Common myeloid progenitor, CD34-positive (primary cell): ENCODE measurements around the gene KCTD21. TPM values are rescaled to one million over a fixed set of nuclear protein-coding genes. Genes with fewer than 3 reads are reported as not detected.
A peak's percentile ranks its signal among the peaks of the same experiment; 100 is the strongest.
"Not testable (repeated sequence)": the region's sequence is repeated elsewhere in the genome, so short reads cannot be mapped to it uniquely, and the experiment has no call there.

Experiments used
- CTCF ChIA-PET: fragments of 350-600 bp; sonication (Branson Sonifier 250); formaldehyde crosslinking; loops from one replicate; lab custom pipeline; 2021; ENCODE audit warnings: antibody characterized with exemption; lab: Charles Lee
- POLR2A ChIA-PET: fragments of 350-600 bp; sonication (Branson Sonifier 250); formaldehyde crosslinking; loops from one replicate; lab custom pipeline; 2021; ENCODE audit warnings: antibody characterized with exemption; lab: Charles Lee
- DNase-seq, 3 donors: peaks; one replicate each; pipeline versions ENCODE4 v3.0.0 to v3.0.0-alpha.2; 2013
- H3K27ac ChIP-seq, 2 experiments: 1 replicate in 1 of 2; 2 replicates in 1 of 2; pipeline ENCODE4 v1.7.0; 2013; ENCODE audit warnings: inconsistent platforms in 2 of 2, low read length in 2 of 2, mild to moderate bottlenecking in 2 of 2, low read depth in 1 of 2, moderate library complexity in 1 of 2; ENCODE audit not compliant: severe bottlenecking in 2 of 2, insufficient read depth in 1 of 2, poor library complexity in 1 of 2
- H3K27me3 ChIP-seq, 5 experiments: replicated peaks in 2 of 5; 1 replicate in 3 of 5; 2 replicates in 2 of 5; pipeline versions ENCODE4 v1.6.1 to v1.7.0; 2013; ENCODE audit warnings: low read length in 4 of 5, mild to moderate bottlenecking in 2 of 5, moderate library complexity in 2 of 5, inconsistent platforms in 1 of 5; ENCODE audit not compliant: insufficient read depth in 5 of 5, control insufficient read depth in 4 of 5
- H3K36me3 ChIP-seq, 4 experiments: 1 replicate in 2 of 4; 2 replicates in 2 of 4; pipeline versions ENCODE4 v1.6.1 to v1.7.0; 2013; ENCODE audit warnings: low read length in 3 of 4, control low read depth in 1 of 4, mild to moderate bottlenecking in 1 of 4; ENCODE audit not compliant: control insufficient read depth in 4 of 4, insufficient read depth in 4 of 4
- H3K4me1 ChIP-seq, 4 experiments: 1 replicate in 3 of 4; 2 replicates in 1 of 4; pipeline versions ENCODE4 v1.6.1 to v1.7.1; 2013; ENCODE audit warnings: low read length in 3 of 4, mild to moderate bottlenecking in 3 of 4, control low read depth in 1 of 4, inconsistent platforms in 1 of 4, moderate library complexity in 1 of 4; ENCODE audit not compliant: control insufficient read depth in 4 of 4, insufficient read depth in 4 of 4; ENCODE audit errors: control extremely low read depth in 1 of 4
- H3K4me3 ChIP-seq, 7 experiments: 1 replicate in 4 of 7; 2 replicates in 3 of 7; pipeline versions ENCODE4 v1.5.1 to v1.7.0; 2013; ENCODE audit warnings: mild to moderate bottlenecking in 7 of 7, low read length in 6 of 7, moderate library complexity in 6 of 7, inconsistent platforms in 2 of 7, low read depth in 2 of 7, control low read depth in 1 of 7; ENCODE audit not compliant: insufficient read depth in 4 of 7, control insufficient read depth in 1 of 7; ENCODE audit errors: extremely low read depth in 1 of 7
- H3K9me3 ChIP-seq, 5 experiments: 1 replicate in 4 of 5; 2 replicates in 1 of 5; pipeline versions ENCODE4 v1.6.1 to v1.7.1; 2013; ENCODE audit warnings: low read length in 4 of 5, mild to moderate bottlenecking in 2 of 5, inconsistent platforms in 1 of 5, low read depth in 1 of 5, moderate library complexity in 1 of 5; ENCODE audit not compliant: control insufficient read depth in 4 of 5, insufficient read depth in 2 of 5; ENCODE audit errors: control extremely low read depth in 1 of 5
- WGBS: methylation state at CpG from one replicate; pipeline ENCODE4 v1.1.5; 2013; ENCODE audit not compliant: insufficient coverage; 5-methylcytosine and 5-hydroxymethylcytosine counted together
- polyA plus RNA-seq: library from polyadenylated mRNA; unstranded; fragments of 120-200 nt; gene quantifications from one replicate; pipeline ENCODE4 v1.2.1, GENCODE V29; 2013

Gene KCTD21
- polyA plus RNA-seq: 1.9 TPM

GRCh38 chr11:78188286-78189173 lies at the start of gene KCTD21, which contains the start of gene USP35:
KCTD21 (minus strand) TSS chr11:78188626; CDS start chr11:78174554, 14,072 bp downstream.
USP35 (plus strand) TSS chr11:78188919; CDS start chr11:78196246, 7,327 bp downstream.
- Histone ChIP-seq H3K27me3 (no peaks in the 10 kb centered on the region), H3K36me3 (no peaks in the 10 kb centered on the region), H3K27ac (peak within 1 kb of the TSS in 1 of 2 experiments; percentile 54), H3K4me1 (peaks cover 0 to 47% (median 19%) of the 10 kb centered on the region in 4 experiments), H3K9me3 (no peaks in the 10 kb centered on the region), H3K4me3 (peak within 1 kb of the TSS; percentile 67 to 94 (median 83))
- peak; percentile 92 to 96 (median 96) for DNase-seq
- WGBS: 0% methylated on average over 42 of the region's 74 CpGs
- ChIA-PET POLR2A (interaction anchor here (0.7 kb wide), 1 partner anchor 32 kb away, joined by 7 read pairs; no protein-coding TSS in a partner anchor), CTCF (interaction anchor here (1.4 to 1.7 kb wide), 3 partner anchors 37 to 376 kb away, joined by 3 to 4 read pairs (median 3); no protein-coding TSS in a partner anchor)

GRCh38 chr11:78237293-78238046 lies 49.0 kb upstream of the KCTD21 start:
- Histone ChIP-seq H3K4me1 (no peaks in the 10 kb centered on the region), H3K27ac (no peak overlapping the region), H3K27me3 (no peaks in the 10 kb centered on the region), H3K4me3 (no peak overlapping the region), H3K36me3 (peaks cover 0 to 18% (median 8%) of the 10 kb centered on the region in 4 experiments), H3K9me3 (peaks cover 0 to 10% (median 6%) of the 10 kb centered on the region in 5 experiments)
- CTCF ChIA-PET: interaction anchor here (1.3 kb wide), 1 partner anchor 178 kb away, joined by 4 read pairs; no protein-coding TSS in a partner anchor
- DNase-seq: no peak
- POLR2A ChIA-PET: no interaction called here

GRCh38 chr11:78234006-78234405 lies 45.6 kb upstream of the KCTD21 start:
- H3K27me3 ChIP-seq: no peaks in the 10 kb centered on the region
- ChIA-PET CTCF (interaction anchor here (1.7 kb wide), 1 partner anchor 16 kb away, joined by 3 read pairs; no protein-coding TSS in a partner anchor), POLR2A (no interaction called here)
- H3K27ac ChIP-seq: no peak overlapping the region
- no peaks in the 10 kb centered on the region for H3K9me3 ChIP-seq
- H3K4me3 ChIP-seq: no peak overlapping the region
- DNase-seq: no peak
- 92% methylated on average over 2 of the region's 5 CpGs for WGBS
- peaks cover 0 to 4% (median 1%) of the 10 kb centered on the region in 4 experiments for H3K36me3 ChIP-seq
- peaks cover 0 to 10% (median 3%) of the 10 kb centered on the region in 4 experiments for H3K4me1 ChIP-seq

- H3K4me1 ChIP-seq: peaks cover 2 to 17% (median 7%) of the 10 kb centered on the region in 4 experiments
- CTCF ChIA-PET: interaction anchor here (1.6 to 1.7 kb wide), 2 partner anchors 15 to 331 kb away, joined by 3 to 5 read pairs; no protein-coding TSS in a partner anchor
- H3K4me3 ChIP-seq, H3K36me3 ChIP-seq, DNase-seq, H3K27me3 ChIP-seq, H3K9me3 ChIP-seq, H3K27ac ChIP-seq, POLR2A ChIA-PET: not testable (repeated sequence)
- 100% methylated on average over 4 of the region's 6 CpGs for WGBS
Measured at GRCh38 chr11:78233046-78233445, 44.6 kb upstream of the KCTD21 start.

GRCh38 chr11:78231962-78232501 lies 43.6 kb upstream of the KCTD21 start:
- H3K4me3 ChIP-seq: no peak overlapping the region
- POLR2A ChIA-PET: no interaction called here
- no peak for DNase-seq
- no peaks in the 10 kb centered on the region for H3K27me3 ChIP-seq
- peaks cover 2 to 22% (median 11%) of the 10 kb centered on the region in 4 experiments for H3K4me1 ChIP-seq
- CTCF ChIA-PET: interaction anchor here (0.7 to 1.6 kb wide), 4 partner anchors 10 to 332 kb away, joined by 3 to 5 read pairs (median 4); no protein-coding TSS in a partner anchor
- no peak overlapping the region for H3K27ac ChIP-seq
- peaks cover 0 to under 1% (median 0%) of the 10 kb centered on the region in 4 experiments for H3K36me3 ChIP-seq
- H3K9me3 ChIP-seq: no peaks in the 10 kb centered on the region

GRCh38 chr11:78230161-78230877 lies 41.9 kb upstream of the KCTD21 start:
- Histone ChIP-seq H3K9me3 (no peaks in the 10 kb centered on the region), H3K36me3 (peaks cover 3 to 16% (median 9%) of the 10 kb centered on the region in 4 experiments), H3K4me3 (no peak overlapping the region), H3K27me3 (no peaks in the 10 kb centered on the region), H3K27ac (no peak overlapping the region), H3K4me1 (peaks cover 2 to 22% (median 11%) of the 10 kb centered on the region in 4 experiments)
- CTCF ChIA-PET: interaction anchor here (1.3 kb wide), 1 partner anchor 334 kb away, joined by 5 read pairs; no protein-coding TSS in a partner anchor
- peak in 2 of 3 donors; percentile 24 to 36 for DNase-seq
- 73% methylated on average over 4 of the region's 7 CpGs for WGBS
- POLR2A ChIA-PET: no interaction called here
